Stimulated activated CD8-positive, alpha-beta memory T cell treated with anti-CD3 and anti-CD28 coated beads, Interleukin-12 subunit alpha, Interleukin-12 subunit beta, amount 100 ng/mL, for 24 hours (primary cell): ENCODE measurements around the gene LAMTOR1.
A peak's percentile ranks its signal among the peaks of the same experiment; 100 is the strongest.

Source experiments
- DNase-seq: peaks from one replicate; pipeline ENCODE4 v3.0.0-alpha.2; 2020; ENCODE audit errors: extremely low read depth

The LAMTOR1 gene

DNA sequence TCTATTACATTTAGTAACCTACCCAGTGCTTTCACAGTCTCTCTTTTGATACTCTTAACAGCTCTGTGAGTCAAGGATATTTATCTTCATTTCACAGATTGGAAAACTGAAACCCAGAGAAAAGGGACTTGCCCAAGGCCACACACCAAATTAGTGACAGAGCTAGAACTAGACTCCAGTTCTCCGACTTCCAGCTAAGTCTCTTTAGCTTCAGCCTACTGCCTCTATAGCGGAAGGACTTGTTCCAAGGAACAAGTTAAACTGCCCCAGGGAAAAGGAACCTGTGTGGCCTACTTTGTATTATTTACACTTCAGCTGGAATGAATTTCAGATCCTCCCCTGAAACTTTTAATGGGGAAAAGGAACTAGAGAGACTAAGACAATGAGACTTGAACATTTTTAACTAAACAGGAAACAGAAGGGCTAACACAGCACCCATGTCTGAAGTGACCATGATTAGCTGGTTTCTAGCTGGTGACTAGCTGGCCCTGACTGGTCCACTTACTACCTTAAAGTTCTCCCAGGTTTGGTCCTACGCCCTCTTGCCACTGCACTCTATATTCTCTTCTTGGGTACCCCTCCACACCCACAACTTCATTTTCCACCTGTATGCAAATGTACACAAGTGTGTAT lies 21.2 kb downstream of the LAMTOR1 start:
- no peak for DNase-seq

DNA sequence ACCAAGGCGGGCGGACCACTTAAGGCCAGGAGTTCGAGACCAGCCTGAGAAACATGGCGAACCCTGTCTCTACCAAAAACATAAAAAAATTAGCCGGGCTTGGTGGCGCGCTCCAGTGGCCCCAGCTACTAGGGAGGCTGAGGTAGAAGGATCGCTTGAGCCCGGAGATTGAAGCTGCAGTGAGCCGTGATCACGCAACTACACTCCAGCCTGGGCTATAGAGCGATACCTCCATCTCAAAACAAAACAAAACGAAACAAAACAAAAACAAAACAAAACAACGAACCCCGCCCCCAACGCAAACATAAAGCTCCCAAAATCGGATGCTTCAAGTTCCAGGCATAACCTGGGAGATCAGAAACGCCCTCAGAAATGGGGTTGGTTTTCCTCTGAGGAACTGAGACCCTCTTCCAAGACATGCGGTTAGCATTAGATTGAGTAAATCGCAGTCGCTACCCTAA lies 21.9 kb downstream of the LAMTOR1 start:
- DNase-seq, result no peak

DNA sequence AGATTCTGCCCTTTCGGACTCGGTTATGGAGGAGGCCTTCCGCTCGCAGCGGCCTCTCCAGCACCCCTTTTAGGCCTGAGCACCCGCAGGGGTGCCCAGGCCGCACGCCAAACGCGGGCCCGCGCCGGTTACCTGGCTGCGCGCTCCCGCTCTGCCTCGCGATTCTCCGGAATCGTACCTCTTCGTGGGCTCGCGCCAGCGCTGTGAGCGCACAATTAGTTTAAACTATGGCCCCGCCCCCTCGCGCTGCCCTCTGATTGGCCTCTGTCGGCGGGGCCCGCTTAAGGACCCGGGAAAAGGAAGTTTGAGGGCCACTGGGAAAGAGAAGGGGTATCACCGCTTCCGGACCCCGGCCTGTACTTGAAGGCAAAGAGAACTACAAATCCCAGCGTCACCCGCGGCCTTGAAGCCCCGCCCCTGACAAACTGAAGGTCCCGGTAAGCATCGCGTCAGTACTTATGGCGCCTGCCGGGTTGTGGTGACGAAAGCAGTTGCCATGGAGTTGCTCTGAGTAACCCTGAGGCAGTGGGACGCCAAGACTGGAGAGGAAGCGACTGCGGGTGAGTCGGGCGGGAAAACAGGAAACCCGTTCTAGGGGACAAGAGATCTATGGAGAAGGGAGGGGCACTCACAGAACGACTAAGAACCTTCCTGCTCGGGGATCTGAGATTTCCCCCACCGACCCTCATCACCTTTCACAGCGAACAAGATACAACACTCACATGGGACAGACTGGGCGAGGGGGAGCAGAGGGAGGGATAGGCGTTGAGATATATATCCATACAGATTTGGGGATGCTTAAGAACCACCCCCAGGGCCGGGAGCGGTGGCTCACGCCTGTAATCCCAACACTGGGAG lies 22.5 kb downstream of the LAMTOR1 start, which contains the start of the genes LRRC51 and NUMA1:
TSS of gene LRRC51 (plus strand) at position 525 of the 858 bp plus-strand sequence. CDS start 8,234 bp downstream, outside the sequence.
TSS of gene NUMA1 (minus strand) at position 217 of the 858 bp plus-strand sequence. CDS start 44,599 bp downstream, outside the sequence.
- DNase-seq, result peak; percentile 97

DNA sequence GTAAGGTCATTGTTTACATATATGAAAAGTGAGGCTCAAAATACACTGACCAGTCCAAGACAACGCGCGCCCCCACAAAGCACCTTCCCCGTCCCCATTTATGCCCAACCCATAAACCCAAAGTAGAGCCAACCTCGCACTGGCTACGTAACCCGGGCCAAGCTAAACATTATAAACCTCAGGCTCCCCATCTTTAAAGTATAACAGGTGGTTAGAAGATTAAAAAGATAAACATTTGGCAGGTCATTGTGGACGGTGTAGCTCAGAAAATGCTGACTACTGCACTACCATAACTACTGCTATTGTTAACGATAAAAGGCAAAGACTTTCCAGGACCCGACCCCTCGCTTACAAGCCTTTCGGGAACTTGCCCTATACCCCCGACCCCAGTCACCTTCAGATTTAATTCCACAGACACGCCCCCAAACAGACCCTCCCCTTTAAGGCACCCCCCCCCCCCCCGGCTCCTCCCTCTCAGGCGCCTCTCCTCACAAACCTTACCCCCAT lies 23.2 kb downstream of the LAMTOR1 start:
- DNase-seq, result no peak

DNA sequence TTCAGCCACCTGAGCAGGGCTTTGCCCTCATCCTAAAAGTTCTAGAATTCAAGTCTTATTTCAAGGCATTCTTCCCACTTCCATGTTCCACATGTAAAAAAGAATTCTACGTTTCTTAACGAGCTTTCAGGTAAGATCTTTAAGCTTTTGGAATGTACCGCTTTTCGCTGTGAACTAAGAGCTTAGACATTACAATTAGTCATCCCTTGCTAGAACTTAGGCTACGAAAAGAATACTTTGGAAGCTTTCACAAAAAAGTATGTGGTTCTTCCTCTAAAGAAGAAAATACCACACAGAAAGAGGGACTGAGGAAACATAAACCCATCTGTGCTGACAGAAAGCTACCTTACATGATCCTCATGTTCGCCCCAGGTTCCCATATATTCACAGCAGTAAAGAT lies 24.6 kb downstream of the LAMTOR1 start:
- no peak for DNase-seq

DNA sequence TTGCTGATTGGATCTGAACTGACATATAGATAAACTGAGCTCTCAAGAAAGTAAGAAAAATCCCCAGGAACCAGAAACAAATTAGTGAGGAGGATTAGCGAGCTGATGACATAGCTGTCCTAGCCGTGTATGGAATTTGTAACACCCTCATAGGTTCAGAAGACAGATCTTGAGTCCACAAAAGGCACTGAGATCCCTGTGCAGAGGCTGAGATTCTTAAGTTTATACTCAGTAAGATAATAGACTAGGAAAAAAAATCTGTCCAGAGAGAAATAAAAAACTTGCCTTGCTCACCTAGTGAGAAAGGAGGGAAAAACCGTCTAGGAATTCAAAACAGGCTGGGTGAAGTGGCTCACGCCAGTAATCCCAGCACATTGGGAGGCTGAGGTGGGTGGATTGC lies 27.3 kb downstream of the LAMTOR1 start:
- DNase-seq, result no peak

DNA sequence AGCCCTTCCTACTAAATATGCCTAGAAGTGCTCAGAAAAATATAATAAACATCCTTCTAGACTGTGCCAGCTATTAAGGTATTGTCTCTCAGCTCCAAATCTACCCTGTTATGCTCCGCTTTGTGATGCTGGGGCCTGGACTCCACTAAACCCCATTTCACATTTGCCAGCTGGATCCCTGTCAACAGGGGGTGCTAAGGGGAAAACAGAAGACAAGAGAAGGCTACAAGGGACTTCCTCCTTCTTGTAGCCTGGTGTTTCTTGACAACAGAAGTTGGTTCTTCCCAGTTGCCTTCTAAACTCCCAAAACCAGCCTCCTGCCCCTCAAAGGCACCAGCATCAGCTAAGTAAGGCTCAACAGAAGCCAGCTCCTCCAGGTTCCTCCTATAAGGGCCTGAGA lies 28.0 kb downstream of the LAMTOR1 start:
- no peak for DNase-seq

DNA sequence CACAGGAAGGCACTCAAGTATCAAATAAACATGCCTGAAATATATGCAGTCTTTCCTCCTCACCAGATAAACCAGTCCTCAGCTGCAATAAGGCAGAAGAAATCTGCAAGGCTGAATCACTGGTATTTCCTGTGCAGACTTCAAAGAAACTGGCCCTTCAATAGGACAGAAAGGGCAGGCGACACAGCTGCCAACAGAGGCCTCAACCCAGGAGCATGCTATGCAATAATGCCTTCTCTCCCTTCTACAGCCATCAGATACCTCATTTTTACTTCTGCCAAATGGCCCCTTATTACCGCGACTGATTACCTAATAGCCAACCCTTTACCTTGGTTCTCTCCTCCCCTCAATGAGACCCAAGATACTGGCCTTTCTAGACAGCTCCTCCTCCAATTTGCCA lies 30.7 kb downstream of the LAMTOR1 start:
- no peak for DNase-seq

DNA sequence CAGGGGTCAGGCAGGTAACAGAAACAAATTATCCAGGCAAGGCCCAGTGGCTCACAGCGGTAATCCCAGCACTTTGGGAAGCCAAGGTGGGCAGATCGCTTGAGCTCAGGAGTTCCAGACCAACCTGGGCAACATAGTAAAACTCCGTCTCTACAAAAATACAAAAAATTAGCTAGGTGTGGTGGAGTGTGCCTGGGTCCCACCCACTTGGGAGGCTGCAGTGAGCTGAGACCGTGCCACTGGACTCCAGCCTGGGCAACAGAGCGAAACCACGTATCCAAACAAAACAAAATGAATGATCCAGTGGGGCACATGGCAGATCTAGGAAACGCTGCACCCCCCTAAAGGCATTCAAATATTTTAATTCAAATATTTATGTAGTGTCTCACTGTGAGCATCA lies 32.6 kb downstream of the LAMTOR1 start:
- no peak for DNase-seq

DNA sequence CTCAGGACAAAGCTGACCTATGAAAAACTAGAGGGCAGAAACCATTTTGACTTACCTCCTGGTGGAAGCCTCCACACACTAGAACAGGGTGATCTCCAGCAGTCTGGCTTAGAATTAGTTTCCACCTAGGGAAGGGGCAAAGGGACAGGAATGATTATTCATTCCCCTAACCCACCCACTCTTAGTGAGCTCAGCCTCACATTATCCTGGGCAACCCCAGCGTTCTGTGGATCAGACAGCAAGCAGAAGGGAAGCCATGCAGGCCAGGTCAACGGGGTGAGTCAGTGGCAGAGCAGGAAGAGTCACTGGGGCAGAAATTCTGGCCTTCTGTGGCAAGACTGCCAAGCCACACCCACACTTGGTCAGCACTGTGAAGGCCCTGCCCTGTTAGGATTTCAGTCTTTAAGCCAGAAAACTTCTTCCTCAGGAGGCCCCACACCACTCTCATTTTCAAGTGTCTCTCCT lies 33.3 kb downstream of the LAMTOR1 start:
- DNase-seq, result no peak

DNA sequence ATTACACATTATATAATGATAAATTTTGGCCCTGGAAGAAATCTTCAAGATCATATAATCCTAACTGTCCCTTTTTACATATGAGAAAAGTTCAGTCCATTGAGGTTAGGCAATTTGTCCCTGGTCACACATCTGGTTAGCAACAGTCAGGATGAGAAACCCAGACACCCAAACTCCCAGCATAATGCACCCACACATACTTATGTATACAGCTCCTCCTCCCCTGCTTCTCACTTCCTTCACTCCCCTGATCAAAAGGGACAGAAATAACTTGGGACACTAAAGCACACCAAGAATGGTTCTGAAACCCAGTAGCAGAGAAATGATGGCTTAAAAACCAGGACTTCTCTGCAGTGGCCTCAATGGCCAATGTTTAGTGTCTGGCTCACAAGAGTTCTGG lies 33.9 kb downstream of the LAMTOR1 start:
- no peak for DNase-seq

DNA sequence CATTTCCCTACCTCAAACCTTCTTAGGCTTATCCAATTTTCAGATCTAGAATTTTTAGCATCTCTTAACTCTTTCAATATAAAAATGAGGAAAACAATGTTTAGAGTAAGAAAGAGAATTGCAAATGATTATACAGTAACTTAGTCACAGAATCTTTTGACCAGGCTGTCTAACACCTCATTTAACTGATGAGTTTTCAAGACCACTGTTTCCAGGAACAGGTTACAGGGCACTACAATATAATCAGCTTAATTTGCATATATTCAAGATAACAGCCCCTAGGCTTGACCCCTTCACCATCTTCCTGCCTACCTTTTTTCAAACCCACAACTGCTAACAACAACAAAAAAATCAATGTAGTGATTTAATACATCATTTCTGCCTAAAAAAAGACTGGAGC lies 35.4 kb downstream of the LAMTOR1 start:
- no peak for DNase-seq

DNA sequence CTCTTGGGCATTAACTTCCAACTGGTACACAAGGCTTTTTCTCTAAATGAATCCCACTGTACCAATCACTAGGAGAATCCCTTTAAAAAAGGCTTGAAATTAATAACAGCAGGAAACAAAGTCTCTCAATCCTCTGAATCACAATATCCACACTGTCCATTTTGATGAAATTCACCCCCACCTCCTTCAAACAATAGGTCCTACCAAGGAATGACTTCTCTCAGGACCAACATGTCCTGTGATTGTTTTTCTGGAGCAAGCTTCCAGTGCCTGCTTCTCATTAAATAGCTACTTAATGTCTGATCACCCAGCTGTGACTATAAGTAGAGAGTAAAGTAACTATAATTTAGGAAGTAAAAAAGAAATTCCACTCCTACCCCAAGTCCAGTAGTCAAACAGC lies 35.8 kb downstream of the LAMTOR1 start:
- no peak for DNase-seq

DNA sequence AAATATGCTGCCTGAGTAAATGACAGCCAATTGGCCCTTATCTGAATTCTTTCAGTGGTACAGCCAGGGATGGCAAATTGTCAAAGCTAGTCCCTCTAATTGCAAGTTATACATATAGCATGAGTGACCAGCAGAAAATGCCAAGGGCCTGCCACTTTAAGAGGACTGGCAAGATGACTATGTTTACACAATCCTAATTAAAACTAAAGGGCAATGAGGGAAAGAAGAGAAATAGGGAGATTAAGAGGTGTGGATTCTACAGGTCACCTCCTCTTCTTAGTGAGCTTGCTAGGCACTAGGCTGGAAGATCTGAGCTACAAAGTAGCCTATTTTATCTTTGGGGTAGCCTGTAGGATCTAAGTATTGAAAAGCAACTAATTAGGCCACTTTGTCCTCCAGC lies 36.2 kb downstream of the LAMTOR1 start:
- no peak for DNase-seq

DNA sequence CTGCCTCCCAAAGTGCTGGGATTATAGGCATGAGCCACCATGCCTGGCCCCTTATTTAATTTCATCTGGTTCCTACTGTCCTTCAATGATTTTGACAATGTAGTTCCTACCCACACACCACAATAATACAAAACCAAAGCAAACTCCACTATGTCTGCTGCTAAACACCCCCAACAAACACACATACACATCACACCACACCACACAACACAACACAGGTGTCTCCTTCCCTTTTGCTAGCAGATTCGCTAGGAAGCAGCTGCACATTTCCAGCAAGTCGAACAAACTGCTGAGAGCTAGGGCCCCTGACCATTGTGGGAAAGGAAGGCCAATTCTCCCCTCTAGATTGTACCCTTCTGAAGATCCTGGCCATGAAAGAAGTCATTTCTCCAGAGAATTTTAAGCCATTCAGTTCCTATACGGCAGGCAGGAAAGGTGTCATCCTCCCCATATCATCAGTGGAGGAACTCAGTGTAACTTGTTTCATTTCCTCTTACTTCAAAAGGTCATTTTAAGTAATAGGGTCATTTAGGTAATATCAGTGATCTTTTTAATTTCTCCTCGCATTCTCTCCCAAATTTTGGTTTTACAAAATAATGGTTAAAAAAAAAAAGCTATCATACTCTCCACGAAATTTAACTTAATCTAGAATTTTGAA lies 41.2 kb downstream of the LAMTOR1 start:
- DNase-seq, result no peak

DNA sequence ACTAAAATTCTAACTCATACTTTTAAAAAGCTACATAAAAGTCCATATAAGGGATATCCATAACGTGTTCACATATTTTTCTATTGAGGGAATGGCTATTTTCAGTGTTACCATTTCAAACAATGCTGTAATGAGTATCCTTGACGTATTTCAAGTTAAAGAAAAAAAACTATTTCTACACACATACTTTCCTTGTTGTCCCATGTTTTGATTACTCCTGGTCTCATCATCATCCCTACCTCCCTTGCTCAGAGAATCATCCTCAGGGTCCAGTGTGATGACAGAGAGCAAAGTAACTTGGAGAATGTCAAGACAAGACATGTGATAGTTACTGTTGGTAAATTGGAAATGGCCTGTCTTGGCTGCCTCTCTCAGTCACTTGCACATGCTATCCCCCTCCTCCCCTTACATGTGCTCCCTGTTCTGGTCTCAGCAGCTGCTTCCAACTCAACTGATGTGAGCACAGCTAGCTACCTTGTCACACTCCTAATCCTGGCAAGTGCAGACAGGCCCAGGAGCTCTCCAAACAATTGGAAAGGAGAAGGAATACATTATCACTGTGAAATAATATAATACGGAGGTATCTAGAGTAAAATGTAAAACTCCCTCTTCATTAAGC lies 44.6 kb downstream of the LAMTOR1 start:
- no peak for DNase-seq

DNA sequence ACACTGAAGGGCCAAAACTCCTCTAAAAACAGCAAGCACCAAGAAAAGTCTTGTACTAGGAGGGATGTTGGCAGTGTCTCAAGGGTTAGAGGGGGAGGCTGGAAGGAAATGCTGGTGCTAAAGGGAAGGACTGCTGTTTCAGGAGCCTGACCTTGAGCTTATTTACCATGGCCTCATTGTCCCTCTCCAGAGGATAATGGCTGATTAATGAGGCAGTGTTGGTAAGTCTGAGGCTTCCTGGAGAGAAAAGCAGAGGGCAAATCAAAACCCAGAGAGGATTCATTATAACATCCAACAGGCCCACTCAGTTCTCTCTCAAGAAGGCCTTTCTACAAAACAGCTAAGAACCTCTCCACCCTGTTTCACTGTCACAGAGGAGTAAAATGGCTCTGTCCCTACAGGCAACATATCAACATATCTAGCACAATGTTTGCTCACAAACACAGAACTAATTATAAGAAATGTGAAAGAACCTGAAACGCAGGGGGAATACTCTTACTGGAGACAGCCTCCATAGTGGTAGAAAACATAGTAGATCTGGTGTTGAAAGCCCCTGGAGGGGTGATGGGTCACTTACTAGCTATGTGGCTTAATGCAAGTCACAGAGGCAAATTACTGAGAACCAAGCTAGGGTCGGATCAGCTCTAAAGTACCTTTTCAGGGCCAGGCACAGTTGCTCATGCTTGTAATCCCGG lies 54.2 kb downstream of the LAMTOR1 start:
- DNase-seq, result no peak
